Hepatocyte (in vitro differentiated cells): ENCODE measurements around the gene NELL2. TPM values are rescaled to one million over a fixed set of nuclear protein-coding genes. Genes with fewer than 3 reads are reported as not detected.

Experiments
- DNase-seq: peaks from one replicate; pipeline ENCODE4 v3.0.0-alpha.2; 2016; ENCODE audit warnings: low spot score
- H2AFZ ChIP-seq: fragments of 200-600 bp; sonication (generic); 2 replicates; pipeline ENCODE4 v1.6.0; 2016; ENCODE audit warnings: antibody characterized with exemption, mild to moderate bottlenecking
- H3K27ac ChIP-seq: fragments of 200-600 bp; sonication (generic); 2 replicates; pipeline ENCODE4 v1.5.1; 2016; ENCODE audit warnings: mild to moderate bottlenecking
- H3K27me3 ChIP-seq: fragments of 200-600 bp; sonication (generic); 2 replicates; pipeline ENCODE4 v1.6.1; 2016
- H3K36me3 ChIP-seq: fragments of 200-600 bp; sonication (generic); replicated peaks from 2 replicates; pipeline ENCODE4 v1.5.1; 2016; ENCODE audit warnings: low read depth; ENCODE audit not compliant: insufficient read depth
- H3K4me1 ChIP-seq: fragments of 200-600 bp; sonication (generic); 2 replicates; pipeline ENCODE4 v1.5.1; 2016; ENCODE audit warnings: mild to moderate bottlenecking, moderate library complexity; ENCODE audit not compliant: insufficient read depth
- H3K4me2 ChIP-seq: fragments of 200-600 bp; sonication (generic); 2 replicates; pipeline ENCODE4 v1.6.0; 2016
- H3K4me3 ChIP-seq: fragments of 200-600 bp; sonication (generic); 2 replicates; pipeline ENCODE4 v1.5.1; 2016; ENCODE audit warnings: mild to moderate bottlenecking
- H3K79me2 ChIP-seq: fragments of 200-600 bp; sonication (generic); 2 replicates; pipeline ENCODE4 v1.6.0; 2017; ENCODE audit warnings: mild to moderate bottlenecking
- H3K9me2 ChIP-seq: fragments of 200-600 bp; sonication (generic); replicated peaks from 2 replicates; pipeline ENCODE4 v1.6.0; 2017; ENCODE audit warnings: mild to moderate bottlenecking; ENCODE audit not compliant: insufficient read depth
- H3K9me3 ChIP-seq: fragments of 200-600 bp; sonication (generic); 2 replicates; pipeline ENCODE4 v1.5.1; 2016; ENCODE audit warnings: low read depth, mild to moderate bottlenecking
- H4K20me1 ChIP-seq: fragments of 200-600 bp; sonication (generic); 2 replicates; pipeline ENCODE4 v1.6.0; 2016; ENCODE audit warnings: mild to moderate bottlenecking; ENCODE audit not compliant: insufficient read depth, poor library complexity, severe bottlenecking
- EZH2 ChIP-seq: fragments of 200-600 bp; sonication (generic); IDR thresholded peaks from 2 replicates; pipeline ENCODE4 v1.6.1; 2016; ENCODE audit warnings: antibody characterized with exemption, mild to moderate bottlenecking, borderline replicate concordance
- EZH2phosphoT487 ChIP-seq: fragments of 200-600 bp; sonication (generic); IDR thresholded peaks from one replicate; pipeline ENCODE4 v1.6.1; 2018; ENCODE audit warnings: antibody characterized with exemption, mild to moderate bottlenecking, low read depth, moderate library complexity; ENCODE audit not compliant: unreplicated experiment, severe bottlenecking
- WGBS: methylation state at CpG from one replicate; pipeline ENCODE4 v1.1.6; 2016; ENCODE audit warnings: low lambda C conversion rate; ENCODE audit errors: missing lambda C conversion rate; 5-methylcytosine and 5-hydroxymethylcytosine counted together
- polyA plus RNA-seq: library from polyadenylated mRNA; unstranded; fragments of >200 nt; fragmentation: Nextera tagmentation; extraction: Ambion mirVana; gene quantifications from 2 replicates; pipeline ENCODE4 v1.2.1, GENCODE V29; 2016
- total RNA-seq: library from RNA; depleted of rRNA; stranded (reverse); fragments of >200 nt; gene quantifications from 2 replicates; pipeline ENCODE4 v1.2.3, GENCODE V29; 2014
- TF ChIP-seq, protein P1 (sequence below): fragments of 200-600 bp; sonication (generic); IDR thresholded peaks from 2 replicates; pipeline ENCODE4 v1.5.1; 2016; ENCODE audit warnings: antibody characterized with exemption, mild to moderate bottlenecking; ENCODE audit not compliant: poor library complexity

The NELL2 gene
- total and polyA plus RNA-seq, 2 experiments from 2014 or later: 7.4 to 31.3 TPM

- no peak for DNase-seq
- TF ChIP-seq, protein P1, sequence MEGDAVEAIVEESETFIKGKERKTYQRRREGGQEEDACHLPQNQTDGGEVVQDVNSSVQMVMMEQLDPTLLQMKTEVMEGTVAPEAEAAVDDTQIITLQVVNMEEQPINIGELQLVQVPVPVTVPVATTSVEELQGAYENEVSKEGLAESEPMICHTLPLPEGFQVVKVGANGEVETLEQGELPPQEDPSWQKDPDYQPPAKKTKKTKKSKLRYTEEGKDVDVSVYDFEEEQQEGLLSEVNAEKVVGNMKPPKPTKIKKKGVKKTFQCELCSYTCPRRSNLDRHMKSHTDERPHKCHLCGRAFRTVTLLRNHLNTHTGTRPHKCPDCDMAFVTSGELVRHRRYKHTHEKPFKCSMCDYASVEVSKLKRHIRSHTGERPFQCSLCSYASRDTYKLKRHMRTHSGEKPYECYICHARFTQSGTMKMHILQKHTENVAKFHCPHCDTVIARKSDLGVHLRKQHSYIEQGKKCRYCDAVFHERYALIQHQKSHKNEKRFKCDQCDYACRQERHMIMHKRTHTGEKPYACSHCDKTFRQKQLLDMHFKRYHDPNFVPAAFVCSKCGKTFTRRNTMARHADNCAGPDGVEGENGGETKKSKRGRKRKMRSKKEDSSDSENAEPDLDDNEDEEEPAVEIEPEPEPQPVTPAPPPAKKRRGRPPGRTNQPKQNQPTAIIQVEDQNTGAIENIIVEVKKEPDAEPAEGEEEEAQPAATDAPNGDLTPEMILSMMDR: no peak
- no peak for TF ChIP-seq EZH2
- TF ChIP-seq EZH2phosphoT487: no peak
- H3K27ac ChIP-seq: no peak overlapping the region
Measured at GRCh38 chr12:44869503-44869902, 6.6 kb downstream of the NELL2 start.

GRCh38 chr12:44863867-44864266 lies 12.2 kb downstream of the NELL2 start:
- H3K36me3 ChIP-seq: no peaks in the 10 kb centered on the region
- TF ChIP-seq EZH2: no peak
- no peak for TF ChIP-seq EZH2phosphoT487
- TF ChIP-seq, protein P1: no peak

More at GRCh38 chr12:44869503-44869902, 6.6 kb downstream of the NELL2 start:
- Histone ChIP-seq H3K9me3 (no peaks in the 10 kb centered on the region), H3K4me2 (no peak overlapping the region), H3K4me1 (no peaks in the 10 kb centered on the region), H4K20me1 (no peaks in the 10 kb centered on the region), H3K4me3 (no peak overlapping the region), H3K27me3 (peaks cover 29% of the 10 kb centered on the region), H3K79me2 (no peaks in the 10 kb centered on the region), H3K36me3 (no peaks in the 10 kb centered on the region), H2AFZ (no peak overlapping the region), H3K9me2 (no peaks in the 10 kb centered on the region)

DNA sequence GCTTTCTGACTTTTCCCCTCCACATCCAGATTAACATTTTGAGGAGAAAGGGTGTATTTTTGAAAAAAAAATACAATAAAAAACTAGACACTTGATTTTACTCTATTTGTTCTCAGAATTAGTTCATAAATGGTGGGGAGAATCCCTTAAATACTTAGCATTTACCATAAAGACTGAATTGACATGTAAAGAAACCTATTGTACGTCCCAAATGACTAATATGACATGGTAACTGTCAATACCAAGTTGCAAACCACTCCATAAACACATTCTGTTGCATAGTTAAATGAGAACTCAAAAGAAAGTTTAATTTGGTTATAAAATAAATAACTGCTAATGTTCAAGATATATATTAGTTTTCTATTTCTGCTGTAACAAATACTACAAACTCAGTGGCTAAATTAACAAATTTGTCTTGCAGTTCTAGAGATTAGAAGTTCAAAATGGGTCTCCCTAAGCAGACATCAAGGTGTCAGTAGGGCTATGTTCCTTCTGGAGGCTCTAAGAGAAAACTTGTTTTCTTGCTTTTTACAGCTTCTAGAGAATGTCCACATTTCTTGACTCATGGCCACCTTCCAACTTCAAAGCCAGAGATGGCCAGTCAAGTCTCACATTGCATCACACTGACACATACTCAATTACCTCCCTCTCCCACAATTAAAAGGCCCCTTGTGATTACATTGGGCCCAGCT lies 16.0 kb downstream of the NELL2 start:
- Histone ChIP-seq H3K9me3 (no peaks in the 10 kb centered on the region), H3K9me2 (no peaks in the 10 kb centered on the region), H3K27me3 (no peaks in the 10 kb centered on the region), H3K4me3 (no peak overlapping the region), H3K36me3 (no peaks in the 10 kb centered on the region), H3K4me1 (no peaks in the 10 kb centered on the region), H2AFZ (no peak overlapping the region), H3K79me2 (no peaks in the 10 kb centered on the region), H3K27ac (no peak overlapping the region), H3K4me2 (no peak overlapping the region), H4K20me1 (no peaks in the 10 kb centered on the region)
- TF ChIP-seq, protein P1: no peak
- TF ChIP-seq EZH2: no peak
- TF ChIP-seq EZH2phosphoT487: no peak
- no peak for DNase-seq
- 83% methylated on average over 1 of the region's 1 CpG for WGBS

More at GRCh38 chr12:44863867-44864266, 12.2 kb downstream of the NELL2 start:
- Histone ChIP-seq H3K9me2 (no peaks in the 10 kb centered on the region), H3K4me3 (no peak overlapping the region), H3K79me2 (no peaks in the 10 kb centered on the region), H2AFZ (no peak overlapping the region), H3K4me2 (no peak overlapping the region), H3K27me3 (no peaks in the 10 kb centered on the region), H4K20me1 (no peaks in the 10 kb centered on the region), H3K4me1 (no peaks in the 10 kb centered on the region), H3K27ac (no peak overlapping the region), H3K9me3 (no peaks in the 10 kb centered on the region)
- WGBS: 0% methylated on average over 2 of the region's 2 CpGs
- no peak for DNase-seq
